ENCODE measurements around the gene PLIN5.

- TF ChIP-seq ZNF274 (IDR thresholded peaks at IDR 0.05; ENCODE audit: low read depth, low read length): no peak
- TF ChIP-seq YY1 (IDR thresholded peaks at IDR 0.05; ENCODE audit: insufficient read depth, insufficient read length): no peak
- no peak for TF ChIP-seq SUZ12 (IDR thresholded peaks at IDR 0.05; ENCODE audit: extremely low read depth, insufficient read depth, insufficient read length)
Measured at GRCh38 chr19:4580021-4580901, 45.2 kb upstream of the PLIN5 start.
